COLO829 (cell line): ENCODE measurements around the gene SNX9.

Source experiments
- DNase-seq: peaks from one replicate; pipeline ENCODE4 v3.0.0; 2012; ENCODE audit warnings: low spot score

The SNX9 gene

GRCh38 chr6:157859775-157860504 lies 36.9 kb downstream of the SNX9 start:
- DNase-seq = no peak

- no peak for DNase-seq
Observed at GRCh38 chr6:157860505-157860991, 37.5 kb downstream of the SNX9 start.

GRCh38 chr6:157861184-157861583 lies 38.1 kb downstream of the SNX9 start:
- DNase-seq = no peak

GRCh38 chr6:157861814-157862213 lies 38.8 kb downstream of the SNX9 start:
- DNase-seq = peak; percentile 19

- DNase-seq = no peak
Observed at GRCh38 chr6:157862706-157863105, 39.7 kb downstream of the SNX9 start.

GRCh38 chr6:157864185-157864761 lies 41.2 kb downstream of the SNX9 start:
- no peak for DNase-seq

- DNase-seq = no peak
Observed at GRCh38 chr6:157865249-157865648, 42.2 kb downstream of the SNX9 start.

GRCh38 chr6:157867155-157867559 lies 44.1 kb downstream of the SNX9 start:
- DNase-seq = peak; percentile 24

- DNase-seq = no peak
Observed at GRCh38 chr6:157867981-157868380, 44.9 kb downstream of the SNX9 start.

GRCh38 chr6:157868835-157869234 lies 45.8 kb downstream of the SNX9 start:
- no peak for DNase-seq

- no peak for DNase-seq
Observed at GRCh38 chr6:157869673-157870302, 46.7 kb downstream of the SNX9 start.

GRCh38 chr6:157873735-157874344 lies 50.8 kb downstream of the SNX9 start:
- DNase-seq = peak; percentile 13

GRCh38 chr6:157877149-157877548 lies 54.1 kb downstream of the SNX9 start:
- DNase-seq = no peak

GRCh38 chr6:157877573-157878438 lies 54.8 kb downstream of the SNX9 start:
- DNase-seq = no peak

GRCh38 chr6:157879034-157879872 lies 56.2 kb downstream of the SNX9 start:
- no peak for DNase-seq

- DNase-seq = peak; percentile 14
Observed at GRCh38 chr6:157879873-157880254, 56.8 kb downstream of the SNX9 start.

- no peak for DNase-seq
Observed at GRCh38 chr6:157880534-157880933, 57.5 kb downstream of the SNX9 start.

GRCh38 chr6:157881342-157881741 lies 58.3 kb downstream of the SNX9 start:
- no peak for DNase-seq

- no peak for DNase-seq
Observed at GRCh38 chr6:157884756-157885155, 61.7 kb downstream of the SNX9 start.

GRCh38 chr6:157885211-157885788 lies 62.3 kb downstream of the SNX9 start:
- no peak for DNase-seq

- DNase-seq = no peak
Observed at GRCh38 chr6:157885876-157886275, 62.8 kb downstream of the SNX9 start.
